SW 1271 (cell line): ENCODE data around the gene CAMK1.

Experiments
- DNase-seq, 2 experiments: peaks; one replicate each; lab custom pipeline; 2025; lab: John Stamatoyannopoulos, UW

The CAMK1 gene

GRCh38 chr3:9742560-9742959 lies 27.2 kb downstream of the CAMK1 start:
- DNase-seq = no peak

GRCh38 chr3:9739181-9739580 lies 30.6 kb downstream of the CAMK1 start:
- DNase-seq = no peak

- no peak for DNase-seq
Measured at GRCh38 chr3:9736831-9737230, 32.9 kb downstream of the CAMK1 start.

- no peak for DNase-seq
Measured at GRCh38 chr3:9732740-9733115, 37.0 kb downstream of the CAMK1 start.

- no peak for DNase-seq
Measured at GRCh38 chr3:9732080-9732739, 37.5 kb downstream of the CAMK1 start.

GRCh38 chr3:9731206-9732079 lies 38.3 kb downstream of the CAMK1 start, which contains the start of gene BRPF1:
BRPF1 (plus strand) TSS chr3:9731735; CDS start chr3:9734141, 2,406 bp downstream.
- peak; percentile 98 to 99 for DNase-seq

GRCh38 chr3:9730657-9731205 lies 39.0 kb downstream of the CAMK1 start:
- DNase-seq = peak in 1 of 2 experiments; percentile 97

- DNase-seq = no peak
Measured at GRCh38 chr3:9729419-9729818, 40.3 kb downstream of the CAMK1 start.

GRCh38 chr3:9727743-9728142 lies 42.0 kb downstream of the CAMK1 start:
- DNase-seq = no peak

GRCh38 chr3:9727041-9727595 lies 42.6 kb downstream of the CAMK1 start:
- peak in 1 of 2 experiments; percentile 53 for DNase-seq

- DNase-seq = no peak
Measured at GRCh38 chr3:9725775-9726515, 43.8 kb downstream of the CAMK1 start.

- no peak for DNase-seq
Measured at GRCh38 chr3:9721700-9722060, 48.1 kb downstream of the CAMK1 start.

- DNase-seq = no peak
Measured at GRCh38 chr3:9721015-9721699, 48.6 kb downstream of the CAMK1 start.

- DNase-seq = no peak
Measured at GRCh38 chr3:9718118-9718517, 51.6 kb downstream of the CAMK1 start.

GRCh38 chr3:9717563-9717962 lies 52.2 kb downstream of the CAMK1 start:
- DNase-seq = no peak

GRCh38 chr3:9716801-9717555 lies 52.8 kb downstream of the CAMK1 start:
- DNase-seq = no peak

GRCh38 chr3:9715764-9716437 lies 53.8 kb downstream of the CAMK1 start:
- DNase-seq = peak; percentile 45 to 53

- no peak for DNase-seq
Measured at GRCh38 chr3:9715136-9715535, 54.6 kb downstream of the CAMK1 start.

GRCh38 chr3:9713142-9713541 lies 56.6 kb downstream of the CAMK1 start:
- DNase-seq = no peak

GRCh38 chr3:9712415-9712814 lies 57.3 kb downstream of the CAMK1 start:
- no peak for DNase-seq
